ENCODE measurements around the gene GDF7. TPM values are rescaled to one million over a fixed set of nuclear protein-coding genes. Genes with fewer than 3 reads are reported as not detected.

Gene GDF7
- total RNA-seq, 1 experiment from 2014 or later: not detected

DNA sequence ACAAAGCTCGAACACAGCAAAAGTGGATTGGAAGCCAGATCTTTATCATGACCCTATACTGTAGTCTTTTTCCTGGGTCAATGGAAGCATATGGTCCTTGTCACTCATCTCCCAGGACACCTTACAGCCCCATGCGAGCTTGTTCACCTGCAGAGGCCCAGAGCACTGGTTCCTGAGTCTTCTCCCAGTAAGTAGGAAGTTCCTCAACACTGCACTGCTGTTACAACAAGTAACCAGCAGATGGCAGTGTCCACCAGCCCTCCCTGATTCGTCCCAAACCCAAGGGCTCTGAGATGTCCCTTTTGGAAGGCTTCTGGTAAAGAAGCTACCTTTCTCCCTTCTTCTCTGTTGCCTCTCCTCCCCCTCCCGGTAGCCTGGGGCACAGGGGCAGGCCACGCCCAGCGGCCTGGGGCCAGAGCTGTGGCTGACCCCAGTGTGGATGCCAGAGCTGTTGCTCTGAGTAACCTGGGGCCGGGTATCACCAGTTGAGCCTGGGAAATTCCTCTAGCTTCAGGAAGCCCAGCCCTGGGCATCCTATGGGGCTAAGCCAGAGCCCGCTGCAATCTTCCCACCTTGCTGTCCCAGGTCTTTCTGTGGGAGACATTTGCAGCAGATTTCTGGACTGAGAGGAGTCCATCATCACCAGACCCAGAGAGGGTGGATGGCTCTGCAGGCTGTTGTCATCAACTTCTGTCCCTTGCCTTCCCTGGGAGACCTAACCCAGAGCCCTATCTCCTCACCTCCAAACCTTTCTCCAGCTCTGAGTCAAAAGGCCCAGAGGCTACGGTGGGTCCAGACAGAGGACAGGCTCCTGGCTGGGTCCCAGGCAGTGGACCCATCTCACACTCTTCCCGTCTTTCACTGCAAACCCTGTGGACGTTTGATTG, 5.3 kb upstream of the GDF7 start:
- DNase-seq (ENCODE audit: low read depth): peak; percentile 69

DNA sequence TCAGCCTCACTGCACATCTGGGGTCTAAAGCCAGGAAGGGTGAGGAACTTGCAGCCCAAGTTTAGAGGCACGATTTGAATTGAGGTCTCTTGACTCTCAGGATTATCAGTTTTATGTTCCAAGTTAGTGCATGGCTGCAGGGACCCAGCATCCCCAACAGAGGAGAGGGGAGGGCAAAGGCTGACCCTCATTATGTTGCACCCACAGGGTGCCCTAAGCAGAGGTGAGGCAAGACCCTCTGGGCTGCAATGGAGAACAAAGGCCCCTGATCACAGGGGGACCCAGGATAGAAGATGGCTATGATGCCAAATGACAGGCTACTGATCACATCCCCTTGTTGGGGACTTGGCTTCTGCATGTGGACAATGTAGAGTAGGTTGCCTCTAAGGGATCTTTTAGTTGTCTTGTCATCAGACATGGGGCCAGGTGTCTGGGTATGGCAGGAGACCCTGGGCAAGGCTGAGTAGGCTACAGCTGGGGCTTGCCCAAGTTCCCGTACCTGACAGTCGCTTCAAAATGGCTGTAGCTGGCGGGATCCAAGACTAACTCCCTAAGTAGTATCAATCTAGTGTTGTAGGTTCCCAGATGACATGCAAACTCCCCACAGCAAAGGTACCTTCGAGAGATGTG, 4.5 kb upstream of the GDF7 start:
- no peak for DNase-seq (ENCODE audit: low read depth)

DNA sequence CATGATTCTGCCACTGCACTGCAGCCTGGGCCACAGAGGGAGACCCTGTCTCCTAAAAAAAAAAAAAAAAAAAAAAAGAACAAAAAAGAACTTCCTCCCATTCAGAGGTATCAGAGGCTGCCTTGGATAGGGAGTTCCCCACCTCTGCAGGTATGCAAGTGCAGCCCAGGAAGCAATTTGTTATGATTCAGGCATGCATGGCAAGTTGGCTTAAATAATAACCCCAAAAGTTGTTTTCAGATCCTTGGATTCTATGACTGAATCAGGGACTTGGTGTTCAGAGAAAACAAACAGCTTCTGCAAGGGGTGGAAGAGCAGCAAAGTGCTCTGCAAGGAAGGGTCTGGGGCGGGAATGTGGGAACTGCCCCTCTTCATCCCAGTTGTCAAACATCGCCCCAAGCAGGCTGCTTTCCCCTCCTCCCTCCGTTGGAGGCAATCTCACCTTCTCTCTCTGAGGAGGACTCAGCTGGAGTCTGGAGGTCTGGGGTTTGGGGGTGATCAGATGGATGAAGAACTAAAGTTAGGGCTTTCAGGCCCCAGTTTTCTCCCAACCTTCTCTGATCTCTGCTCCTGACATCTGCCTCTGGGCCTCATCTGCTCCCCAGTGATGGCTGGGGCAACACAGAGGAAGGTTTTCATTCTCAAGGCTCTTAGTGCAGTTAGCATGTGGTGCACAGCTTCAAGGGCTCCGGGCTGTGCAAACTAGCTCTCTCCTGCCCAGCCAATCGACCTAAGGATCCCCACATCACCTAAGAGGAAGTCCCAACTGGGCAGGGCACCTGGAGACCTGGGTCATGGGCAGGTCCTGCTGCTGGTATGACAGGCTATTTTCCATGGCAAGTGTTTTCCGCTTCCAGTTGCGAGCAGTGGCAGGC, 3.5 kb upstream of the GDF7 start:
- no peak for DNase-seq (ENCODE audit: low read depth)

DNA sequence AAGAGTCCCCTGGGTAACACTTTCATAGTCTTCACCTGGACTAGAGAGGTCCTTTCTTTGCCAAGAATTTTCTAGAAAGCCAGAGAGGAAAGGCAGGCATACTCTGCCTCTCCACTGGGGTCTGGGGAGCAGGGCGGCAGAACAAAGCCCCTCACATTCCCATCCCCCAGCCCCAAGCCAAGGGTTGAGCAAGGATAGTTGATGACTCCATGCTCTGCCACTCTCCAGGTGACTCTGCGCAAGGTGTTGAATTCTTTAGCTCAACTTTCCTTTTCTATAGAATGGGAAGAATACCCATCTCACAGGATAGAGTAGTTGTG, 2.9 kb upstream of the GDF7 start:
- DNase-seq (ENCODE audit: low read depth): no peak

DNA sequence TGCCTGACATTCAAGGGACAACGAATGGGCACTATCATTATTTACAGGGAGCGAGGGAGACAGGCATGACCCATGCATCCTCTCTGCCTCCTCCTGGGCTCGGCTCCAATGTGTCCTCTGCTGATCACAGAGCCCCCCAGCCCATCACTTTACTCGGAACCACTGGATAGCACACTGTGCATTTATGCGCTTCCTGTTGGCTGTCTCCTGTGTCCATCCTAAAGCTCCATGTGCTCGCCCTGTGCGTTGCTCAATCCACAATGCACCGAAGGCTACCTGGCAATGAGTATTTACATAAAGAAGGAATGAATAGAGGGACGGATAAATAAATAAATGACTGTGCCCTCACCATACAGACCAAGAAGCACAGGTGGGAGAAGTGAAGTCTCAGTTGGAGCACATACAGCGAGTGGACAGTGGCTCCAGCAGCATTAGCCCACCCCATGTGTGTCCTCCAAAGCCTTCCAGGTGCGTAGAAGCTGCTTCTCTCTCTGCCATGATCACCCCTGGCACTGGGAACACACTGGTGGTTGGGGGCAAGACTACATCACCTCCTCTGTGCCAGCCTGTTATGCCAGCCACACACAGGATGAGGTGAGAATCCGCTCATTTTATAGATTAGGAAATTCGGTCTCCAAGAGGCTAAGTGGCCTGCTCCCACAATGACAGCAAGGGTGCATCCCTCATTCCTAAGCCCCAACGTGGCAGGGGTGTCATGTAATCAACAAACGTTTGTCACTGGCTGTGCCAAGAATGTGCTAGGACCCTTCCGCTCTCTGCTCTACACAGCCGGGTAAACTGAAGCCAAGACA, 2.3 kb upstream of the GDF7 start:
- no peak for DNase-seq (ENCODE audit: low read depth)

DNA sequence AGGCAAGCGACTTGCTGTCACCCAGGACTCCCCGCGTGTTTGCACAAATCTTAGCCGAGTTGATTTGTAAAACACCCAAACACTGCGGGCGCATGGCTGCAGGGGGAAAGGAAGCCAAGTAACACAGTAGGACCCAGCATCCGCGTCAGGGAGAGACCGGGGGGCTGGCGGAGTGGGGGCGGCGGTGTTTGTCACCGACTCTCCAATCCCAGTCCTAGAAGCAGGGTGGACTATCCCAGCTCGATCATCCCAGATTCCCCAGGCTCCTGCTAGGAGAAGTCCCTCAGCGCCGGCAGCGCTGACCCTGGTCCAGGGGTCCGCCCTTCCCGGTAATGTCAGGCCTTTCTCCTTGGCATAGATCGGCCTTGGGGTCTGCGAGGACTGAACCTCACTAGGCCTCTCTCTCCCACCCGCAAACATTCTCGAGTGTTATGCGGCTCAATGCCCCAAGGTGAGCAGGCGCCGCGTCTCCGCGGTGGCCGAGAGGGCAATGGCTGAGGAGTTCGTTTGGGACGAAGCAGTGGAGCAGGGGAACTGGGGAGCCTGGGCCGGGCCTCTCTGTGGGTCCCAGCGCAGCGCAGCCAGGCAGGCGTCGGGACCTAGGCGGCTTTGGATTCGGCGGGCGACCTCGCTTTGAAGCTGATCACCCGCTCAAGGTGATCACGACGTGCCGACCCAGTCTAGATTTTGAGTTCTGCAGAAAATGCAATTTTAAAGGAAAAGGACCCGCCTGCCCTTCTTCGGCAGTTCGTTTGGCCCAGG, 1.5 kb upstream of the GDF7 start:
- no peak for DNase-seq (ENCODE audit: low read depth)

DNA sequence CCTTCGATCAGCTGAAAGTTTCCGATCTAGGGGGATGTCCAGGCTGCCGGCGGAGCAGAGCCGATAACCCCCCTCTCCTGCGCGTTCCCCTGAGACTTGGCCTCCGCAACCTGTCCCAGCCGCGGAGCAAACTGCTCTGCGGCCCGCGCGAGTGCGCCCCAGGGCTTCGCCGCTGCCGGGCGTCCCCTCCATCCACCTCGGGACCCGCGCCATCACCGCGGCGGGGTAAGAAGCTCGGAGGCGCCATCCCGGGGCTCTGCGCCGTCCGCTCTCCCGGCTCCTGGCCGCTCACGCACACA, 990 bp upstream of the GDF7 start:
- no peak for DNase-seq (ENCODE audit: low read depth)

DNA sequence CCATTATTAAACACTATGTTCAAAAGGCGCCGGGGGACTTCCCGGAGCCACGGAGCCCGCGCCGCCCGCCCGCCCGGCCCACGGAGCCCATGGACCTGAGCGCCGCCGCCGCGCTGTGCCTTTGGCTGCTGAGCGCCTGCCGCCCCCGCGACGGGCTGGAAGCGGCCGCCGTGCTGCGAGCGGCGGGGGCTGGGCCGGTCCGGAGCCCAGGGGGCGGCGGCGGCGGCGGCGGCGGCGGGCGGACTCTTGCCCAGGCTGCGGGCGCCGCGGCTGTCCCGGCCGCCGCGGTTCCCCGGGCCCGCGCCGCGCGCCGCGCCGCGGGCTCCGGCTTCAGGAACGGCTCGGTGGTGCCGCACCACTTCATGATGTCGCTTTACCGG, 197 bp downstream of the GDF7 start:
- no peak for DNase-seq (ENCODE audit: low read depth)

DNA sequence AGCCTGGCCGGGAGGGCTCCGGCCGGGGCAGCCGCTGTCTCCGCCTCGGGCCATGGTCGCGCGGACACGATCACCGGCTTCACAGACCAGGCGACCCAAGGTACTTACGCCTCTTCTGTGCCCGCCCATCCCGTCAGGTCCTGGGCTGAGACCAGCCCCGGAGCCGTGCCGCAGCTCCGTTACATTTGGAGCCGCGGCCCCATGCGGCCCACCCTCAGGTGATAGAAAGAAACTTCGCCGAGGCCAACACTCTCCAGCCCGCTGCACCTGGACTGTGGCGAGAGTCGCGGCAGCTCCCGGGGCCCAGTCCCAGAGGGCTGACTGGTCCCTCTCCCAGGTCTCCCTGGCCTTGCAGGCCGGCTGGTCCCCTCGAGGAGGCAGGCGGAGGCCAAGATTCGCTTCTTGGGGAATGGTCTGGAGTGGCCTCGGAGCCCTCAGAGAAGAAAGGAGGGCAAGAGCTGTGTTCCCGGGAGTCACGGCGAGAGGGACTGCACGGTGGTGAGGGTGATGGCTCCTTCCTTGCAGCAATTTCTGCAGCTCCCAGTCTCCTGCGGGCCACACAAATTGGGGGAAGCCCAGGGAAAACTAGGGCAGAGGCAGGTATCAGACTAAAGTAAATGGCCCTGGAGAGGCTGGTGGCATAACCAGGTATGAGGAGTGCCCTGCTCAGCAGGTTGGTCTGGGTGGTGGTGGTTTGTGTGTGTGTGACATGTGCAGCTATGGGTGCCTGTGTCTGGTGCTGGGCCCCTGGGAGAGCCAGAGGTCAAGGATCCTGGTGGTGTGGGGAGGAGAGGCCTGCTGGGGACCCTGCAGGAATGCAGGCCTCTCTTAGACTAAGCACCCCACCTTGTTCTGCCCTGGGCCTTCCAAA, 822 bp downstream of the GDF7 start:
- no peak for DNase-seq (ENCODE audit: low read depth)

DNA sequence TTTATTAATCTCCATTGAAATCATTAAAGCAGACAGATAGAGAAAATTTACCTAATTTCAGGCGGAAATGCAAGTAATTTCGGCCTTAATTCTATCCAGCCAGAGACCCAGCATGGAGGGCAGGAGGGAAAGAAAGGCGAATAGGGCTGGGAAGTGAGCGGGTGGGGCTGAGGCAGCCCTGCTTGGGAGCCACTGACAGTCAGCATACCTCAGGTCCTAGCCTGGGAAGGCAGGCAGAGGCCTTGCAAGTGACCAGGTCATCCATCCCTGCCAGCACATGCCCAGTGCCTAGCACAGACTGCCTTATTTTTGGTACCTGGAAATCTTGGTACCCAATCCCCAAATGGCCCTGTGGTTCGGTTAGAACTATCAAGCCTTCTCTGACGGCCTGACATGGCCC, 1.5 kb downstream of the GDF7 start:
- no peak for DNase-seq (ENCODE audit: low read depth)

DNA sequence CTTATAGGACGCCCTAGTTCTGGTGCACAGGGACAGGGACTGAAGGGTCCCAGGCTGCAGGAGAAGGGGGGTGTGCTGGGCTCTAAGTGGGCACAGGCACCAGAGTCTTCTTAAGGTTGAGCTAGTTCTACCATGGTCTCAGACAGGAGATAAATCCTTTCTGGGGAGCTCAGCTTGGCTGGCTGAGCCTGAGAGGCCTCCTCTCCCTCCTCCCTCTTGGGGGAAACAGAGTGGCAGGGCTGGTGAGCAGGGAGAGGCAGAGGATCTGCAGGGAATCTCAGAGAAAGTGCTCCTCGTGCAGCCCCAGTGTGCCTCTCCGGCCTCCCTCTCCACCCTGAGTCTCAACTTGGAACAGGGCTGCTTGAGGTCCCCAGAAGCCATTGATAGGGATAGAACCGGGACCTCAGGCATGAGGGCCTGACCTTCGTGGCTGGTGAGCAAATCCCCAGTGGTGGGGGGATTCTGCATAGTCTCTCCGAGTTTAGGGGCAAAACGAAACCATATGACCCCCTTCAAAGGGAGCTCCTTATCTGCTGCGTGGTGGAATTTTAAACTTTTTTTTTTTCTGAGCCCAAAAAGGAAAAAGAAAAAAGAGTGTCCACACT, 2.0 kb downstream of the GDF7 start:
- DNase-seq (ENCODE audit: low read depth): no peak

DNA sequence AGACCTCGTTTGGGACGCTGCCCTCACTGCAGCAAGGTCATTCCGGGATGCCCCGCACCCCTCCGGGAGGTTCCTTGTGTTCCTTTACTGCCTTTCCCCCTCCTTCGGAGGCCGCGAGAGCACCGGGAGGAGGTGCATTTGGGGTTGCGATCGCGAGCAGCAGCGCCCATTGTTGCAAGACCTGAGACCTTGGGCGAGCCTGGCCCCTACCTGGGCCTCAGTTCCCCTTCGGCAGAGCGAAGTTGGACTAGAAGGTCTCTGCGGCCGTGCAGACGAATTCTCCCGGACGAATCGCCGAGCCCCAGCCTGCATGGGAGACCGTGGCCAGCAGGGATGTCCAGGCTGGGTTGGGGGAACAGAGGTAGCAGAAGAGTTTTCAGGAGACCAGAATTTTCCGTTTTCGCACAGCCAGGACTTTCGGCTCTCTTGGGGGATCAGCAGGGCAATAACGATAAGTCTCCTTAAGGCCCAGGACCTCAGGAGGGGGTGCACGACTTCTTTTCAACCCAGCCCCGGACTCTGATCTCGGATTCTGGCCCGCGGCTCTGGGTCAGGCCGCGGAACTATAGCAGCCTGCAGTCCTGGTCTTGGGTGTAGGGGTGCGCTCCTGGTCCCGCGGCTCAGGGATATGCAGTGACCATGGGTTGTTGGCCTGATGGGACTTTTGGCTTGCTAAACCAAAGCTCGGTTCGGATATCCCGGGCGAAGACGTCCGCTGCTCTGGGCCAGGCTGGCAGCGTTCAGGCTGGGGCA, 2.8 kb downstream of the GDF7 start:
- DNase-seq (ENCODE audit: low read depth): no peak

DNA sequence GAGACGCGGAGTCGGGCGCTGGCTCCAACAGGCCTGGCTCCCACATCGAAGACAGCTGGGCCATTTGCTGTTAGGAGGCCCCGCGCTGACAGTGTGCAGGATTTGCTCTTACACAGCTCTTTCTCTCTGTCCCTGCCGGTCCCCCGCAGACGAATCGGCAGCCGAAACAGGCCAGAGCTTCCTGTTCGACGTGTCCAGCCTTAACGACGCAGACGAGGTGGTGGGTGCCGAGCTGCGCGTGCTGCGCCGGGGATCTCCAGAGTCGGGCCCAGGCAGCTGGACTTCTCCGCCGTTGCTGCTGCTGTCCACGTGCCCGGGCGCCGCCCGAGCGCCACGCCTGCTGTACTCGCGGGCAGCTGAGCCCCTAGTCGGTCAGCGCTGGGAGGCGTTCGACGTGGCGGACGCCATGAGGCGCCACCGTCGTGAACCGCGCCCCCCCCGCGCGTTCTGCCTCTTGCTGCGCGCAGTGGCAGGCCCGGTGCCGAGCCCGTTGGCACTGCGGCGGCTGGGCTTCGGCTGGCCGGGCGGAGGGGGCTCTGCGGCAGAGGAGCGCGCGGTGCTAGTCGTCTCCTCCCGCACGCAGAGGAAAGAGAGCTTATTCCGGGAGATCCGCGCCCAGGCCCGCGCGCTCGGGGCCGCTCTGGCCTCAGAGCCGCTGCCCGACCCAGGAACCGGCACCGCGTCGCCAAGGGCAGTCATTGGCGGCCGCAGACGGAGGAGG, 3.5 kb downstream of the GDF7 start:
- DNase-seq (ENCODE audit: low read depth): no peak

DNA sequence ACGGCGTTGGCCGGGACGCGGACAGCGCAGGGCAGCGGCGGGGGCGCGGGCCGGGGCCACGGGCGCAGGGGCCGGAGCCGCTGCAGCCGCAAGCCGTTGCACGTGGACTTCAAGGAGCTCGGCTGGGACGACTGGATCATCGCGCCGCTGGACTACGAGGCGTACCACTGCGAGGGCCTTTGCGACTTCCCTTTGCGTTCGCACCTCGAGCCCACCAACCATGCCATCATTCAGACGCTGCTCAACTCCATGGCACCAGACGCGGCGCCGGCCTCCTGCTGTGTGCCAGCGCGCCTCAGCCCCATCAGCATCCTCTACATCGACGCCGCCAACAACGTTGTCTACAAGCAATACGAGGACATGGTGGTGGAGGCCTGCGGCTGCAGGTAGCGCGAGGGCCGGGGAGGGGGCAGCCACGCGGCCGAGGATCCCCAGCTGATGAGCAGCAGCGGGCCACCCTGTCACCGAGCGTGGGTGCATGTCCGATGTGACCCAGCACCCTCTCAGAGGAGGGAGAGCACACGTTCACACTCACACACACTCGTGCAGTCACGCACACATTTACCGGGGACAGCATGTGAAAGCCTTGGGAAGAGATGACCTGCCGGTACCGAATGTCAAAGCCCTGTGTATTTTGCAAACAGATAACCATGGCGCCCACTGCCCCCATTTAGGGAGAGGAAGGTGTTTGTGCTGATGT, 4.2 kb downstream of the GDF7 start:
- no peak for DNase-seq (ENCODE audit: low read depth)

DNA sequence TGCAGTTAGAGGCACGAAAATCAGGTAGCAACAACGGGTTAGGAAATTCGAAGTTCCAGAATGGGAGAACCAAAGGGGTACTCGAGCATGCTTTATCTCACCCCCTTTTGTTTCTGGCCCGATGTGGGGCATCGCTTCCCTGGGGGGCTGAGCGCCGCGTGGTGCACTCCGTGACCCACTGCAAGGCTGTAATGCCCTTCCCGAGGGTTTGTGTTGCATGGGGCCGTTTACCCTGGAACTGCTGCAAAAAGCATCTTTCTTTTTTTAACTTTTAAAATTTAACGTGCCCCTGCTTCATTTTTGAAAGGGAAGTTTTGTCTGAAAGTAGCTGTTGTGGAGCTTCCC, 4.8 kb downstream of the GDF7 start:
- no peak for DNase-seq (ENCODE audit: low read depth)

DNA sequence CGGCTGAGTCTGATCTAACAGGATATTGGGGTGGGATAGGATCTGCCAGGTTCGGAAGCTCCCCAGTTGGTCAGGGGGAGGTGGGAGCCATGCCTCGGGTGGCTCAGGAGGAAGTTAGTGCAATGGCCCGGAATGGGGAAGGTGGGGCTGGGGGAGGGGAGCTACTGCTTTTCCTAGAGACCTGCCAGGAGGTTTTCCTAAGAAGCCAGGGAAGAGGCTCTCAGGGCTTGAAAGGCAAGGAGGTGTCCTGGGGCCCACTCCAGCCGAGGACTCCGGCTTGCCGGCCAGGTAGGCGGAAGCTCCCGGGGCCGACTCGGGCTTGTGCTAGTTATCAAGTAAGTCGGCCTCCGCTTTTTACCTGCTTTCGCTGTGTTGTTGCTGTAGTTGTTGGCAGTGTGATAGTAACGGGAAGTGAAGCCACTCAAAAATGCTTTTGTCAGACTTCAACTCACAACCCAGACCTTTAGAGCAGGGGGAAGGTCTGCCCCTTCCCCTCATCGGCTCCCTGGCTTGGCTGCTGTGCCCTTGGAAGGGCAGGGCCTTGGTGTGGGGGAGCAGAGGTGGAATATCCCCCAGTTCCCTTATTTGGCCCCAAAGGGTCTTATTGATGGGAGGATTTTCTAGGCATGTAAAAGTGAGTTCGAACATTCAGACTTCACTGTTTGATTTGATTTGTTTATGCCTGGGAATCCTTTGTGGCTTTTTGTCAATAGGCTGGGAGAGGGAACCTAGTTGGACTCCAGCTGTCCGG, 5.4 kb downstream of the GDF7 start:
- DNase-seq (ENCODE audit: low read depth): no peak

DNA sequence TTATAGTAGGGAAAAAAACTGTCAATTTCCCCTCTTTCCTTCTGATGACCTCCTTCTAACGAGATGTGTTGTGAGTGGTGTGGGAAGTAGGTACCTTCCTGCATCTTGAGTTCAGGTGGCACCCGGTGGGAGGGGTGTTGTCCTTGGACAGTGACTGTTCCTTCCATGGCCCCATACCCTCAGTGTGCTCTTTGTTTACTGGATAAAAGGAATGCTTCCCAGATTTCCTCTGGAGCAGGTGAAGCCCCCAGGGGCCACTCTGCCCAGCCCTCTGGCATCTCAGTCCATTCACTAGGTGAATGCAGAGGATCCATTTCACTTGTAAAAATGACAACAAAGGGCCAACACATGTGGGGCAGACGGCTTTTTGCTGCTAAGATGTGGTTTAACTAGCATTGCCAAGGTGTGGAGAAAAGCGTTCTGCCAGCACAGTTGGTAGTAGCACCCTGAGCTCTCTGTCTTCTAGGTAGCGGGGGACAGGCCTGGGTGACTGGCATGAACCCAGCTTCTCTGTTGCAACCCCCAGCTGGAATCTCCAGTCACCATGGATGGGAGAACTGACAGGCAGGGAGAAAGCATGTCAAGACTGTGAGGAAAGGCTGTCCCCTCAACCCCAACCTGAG, 6.9 kb downstream of the GDF7 start:
- no peak for DNase-seq (ENCODE audit: low read depth)

Data from RPMI7951 (cell line).